Activated T-helper 17 cell treated with anti-CD3 and anti-CD28 coated beads, Interleukin-2, amount 50 U/mL, for 72 hours (primary cell): Measurements from ENCODE around the gene HPSE2. TPM values are rescaled to one million over a fixed set of nuclear protein-coding genes. Genes with fewer than 3 reads are reported as not detected.

Experiments used
- ATAC-seq: fragments of 150-1000 bp; cut with Tn5 transposase; replicated peaks from 2 replicates; pipeline ENCODE4 v1.10.0; 2021; ENCODE audit warnings: mild to moderate bottlenecking, moderate library complexity
- H3K27ac Mint-ChIP-seq: one replicate; pipeline ENCODE4 v1.8.0; 2022; ENCODE audit warnings: mixed read lengths
- H3K27me3 Mint-ChIP-seq: one replicate; pipeline ENCODE4 v1.8.0; 2022; ENCODE audit warnings: mixed read lengths
- H3K36me3 Mint-ChIP-seq: one replicate; pipeline ENCODE4 v1.8.0; 2022; ENCODE audit warnings: low read depth, mild to moderate bottlenecking, mixed read lengths
- H3K4me1 Mint-ChIP-seq: one replicate; pipeline ENCODE4 v1.8.0; 2022; ENCODE audit warnings: mixed read lengths
- H3K4me3 Mint-ChIP-seq: one replicate; pipeline ENCODE4 v1.8.0; 2022; ENCODE audit warnings: mild to moderate bottlenecking, mixed read lengths
- H3K9me3 Mint-ChIP-seq: one replicate; pipeline ENCODE4 v1.8.0; 2022; ENCODE audit warnings: mixed read lengths
- total RNA-seq, 2 donors: library from RNA; stranded (reverse); gene quantifications; one replicate each; pipeline ENCODE4 v1.2.3, GENCODE V29; 2022

Gene HPSE2
- total RNA-seq, 2 donors from 2014 or later = not detected

DNA sequence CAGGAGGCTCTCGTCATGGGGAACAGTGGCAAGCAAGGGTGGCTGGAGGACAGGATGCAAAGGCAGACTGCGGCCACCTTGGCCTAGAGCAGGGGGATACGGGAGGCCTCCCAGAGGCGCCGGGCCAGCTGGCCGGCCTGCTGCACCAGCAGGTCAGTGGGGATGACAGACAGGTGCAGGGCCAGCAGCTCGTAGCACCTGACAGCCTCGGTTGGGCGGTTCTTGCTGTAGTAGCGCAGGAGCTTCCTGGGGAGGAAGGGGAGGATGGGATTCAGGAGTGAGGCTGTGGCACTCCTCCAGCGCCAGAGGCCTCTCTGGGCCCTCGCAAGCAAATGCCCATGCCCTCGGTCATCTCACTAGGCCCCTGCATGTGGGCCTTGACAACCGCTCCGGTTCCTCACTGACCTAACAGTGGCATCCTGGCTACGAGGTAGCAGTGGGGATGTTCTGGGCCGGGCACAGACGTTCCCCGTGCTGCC is 818.1 kb downstream of the HPSE2 start:
- no peaks in the 10 kb centered on the region for H3K27me3 Mint-ChIP-seq
- no peaks in the 10 kb centered on the region for H3K9me3 Mint-ChIP-seq
- peaks cover 35% of the 10 kb centered on the region for H3K36me3 Mint-ChIP-seq
- ATAC-seq = no peak
- H3K4me3 Mint-ChIP-seq = no peak overlapping the region
- no peak overlapping the region for H3K27ac Mint-ChIP-seq
- H3K4me1 Mint-ChIP-seq = peaks cover 7% of the 10 kb centered on the region

DNA sequence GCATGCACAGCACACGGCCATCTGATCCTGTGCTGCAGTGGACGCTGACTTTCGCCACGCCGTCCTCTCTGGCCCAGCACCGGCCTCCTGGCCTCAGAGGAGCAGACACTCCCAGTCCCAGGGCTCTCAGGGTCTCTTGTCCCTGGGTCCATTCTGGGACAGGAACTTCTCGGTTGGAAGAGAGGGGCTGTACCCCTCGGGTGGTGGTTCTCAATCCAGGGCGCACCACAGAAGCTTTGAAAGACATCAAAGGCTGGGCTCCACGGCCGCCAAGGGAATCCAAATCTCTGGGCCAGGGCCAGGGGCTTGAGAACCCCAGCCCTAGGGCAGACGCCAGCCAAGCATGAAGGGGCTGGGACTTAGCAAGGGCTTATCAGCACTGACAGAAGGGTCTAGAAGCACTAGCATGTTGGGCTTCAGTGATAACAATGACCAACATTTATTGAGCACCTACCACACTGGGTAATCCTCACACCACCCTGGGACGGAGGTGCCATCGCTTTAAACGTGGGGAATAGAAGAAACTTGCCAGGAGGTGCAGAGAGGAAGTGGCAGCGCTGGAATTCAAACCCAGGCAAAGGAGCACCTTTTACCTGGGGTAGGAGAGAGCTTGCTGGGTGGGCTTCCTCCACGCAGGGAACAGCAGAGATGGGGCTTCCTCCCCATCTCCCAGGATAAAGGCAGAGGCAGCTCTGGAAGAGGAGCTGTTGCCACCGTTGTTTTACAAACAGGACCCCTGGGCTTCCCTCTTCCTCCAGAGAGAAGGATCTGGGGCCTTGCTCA is 818.9 kb downstream of the HPSE2 start:
- ATAC-seq = no peak
- no peaks in the 10 kb centered on the region for H3K9me3 Mint-ChIP-seq
- H3K36me3 Mint-ChIP-seq = peaks cover 33% of the 10 kb centered on the region
- H3K4me1 Mint-ChIP-seq = peaks cover 7% of the 10 kb centered on the region
- no peak overlapping the region for H3K27ac Mint-ChIP-seq
- H3K27me3 Mint-ChIP-seq = no peaks in the 10 kb centered on the region
- H3K4me3 Mint-ChIP-seq = no peak overlapping the region

GRCh38 chr10:98415731-98416119 is 819.9 kb downstream of the HPSE2 start:
- H3K4me3 Mint-ChIP-seq = no peak overlapping the region
- H3K27me3 Mint-ChIP-seq = no peaks in the 10 kb centered on the region
- ATAC-seq = no peak
- H3K36me3 Mint-ChIP-seq = peaks cover 25% of the 10 kb centered on the region
- H3K4me1 Mint-ChIP-seq = peaks cover 7% of the 10 kb centered on the region
- no peak overlapping the region for H3K27ac Mint-ChIP-seq
- H3K9me3 Mint-ChIP-seq = no peaks in the 10 kb centered on the region

GRCh38 chr10:98414932-98415730 is 820.5 kb downstream of the HPSE2 start, which contains the start of gene PYROXD2:
Gene PYROXD2 (minus strand): TSS chr10:98415182. CDS start chr10:98415135, 47 bp downstream.
- H3K27ac Mint-ChIP-seq = peak within 1 kb of the TSS; percentile 40
- ATAC-seq = peak; percentile 65
- H3K9me3 Mint-ChIP-seq = no peaks in the 10 kb centered on the region
- H3K27me3 Mint-ChIP-seq = no peaks in the 10 kb centered on the region
- peaks cover 7% of the 10 kb centered on the region for H3K4me1 Mint-ChIP-seq
- peak within 1 kb of the TSS; percentile 55 for H3K4me3 Mint-ChIP-seq
- H3K36me3 Mint-ChIP-seq = peaks cover 25% of the 10 kb centered on the region

- no peaks in the 10 kb centered on the region for H3K9me3 Mint-ChIP-seq
- H3K36me3 Mint-ChIP-seq = peaks cover 20% of the 10 kb centered on the region
- no peaks in the 10 kb centered on the region for H3K27me3 Mint-ChIP-seq
- H3K4me3 Mint-ChIP-seq = peak overlapping the region; percentile 55
- peak overlapping the region; percentile 40 for H3K27ac Mint-ChIP-seq
- peaks cover 7% of the 10 kb centered on the region for H3K4me1 Mint-ChIP-seq
- ATAC-seq = peak; percentile 41
Measured at GRCh38 chr10:98414578-98414931, 821.1 kb downstream of the HPSE2 start.

GRCh38 chr10:98411768-98412167 is 823.9 kb downstream of the HPSE2 start:
- ATAC-seq = no peak
- Mint-ChIP-seq H3K9me3 (no peaks in the 10 kb centered on the region), H3K27me3 (no peaks in the 10 kb centered on the region), H3K27ac (no peak overlapping the region), H3K36me3 (peaks cover 2% of the 10 kb centered on the region), H3K4me1 (peaks cover 7% of the 10 kb centered on the region), H3K4me3 (no peak overlapping the region)

DNA sequence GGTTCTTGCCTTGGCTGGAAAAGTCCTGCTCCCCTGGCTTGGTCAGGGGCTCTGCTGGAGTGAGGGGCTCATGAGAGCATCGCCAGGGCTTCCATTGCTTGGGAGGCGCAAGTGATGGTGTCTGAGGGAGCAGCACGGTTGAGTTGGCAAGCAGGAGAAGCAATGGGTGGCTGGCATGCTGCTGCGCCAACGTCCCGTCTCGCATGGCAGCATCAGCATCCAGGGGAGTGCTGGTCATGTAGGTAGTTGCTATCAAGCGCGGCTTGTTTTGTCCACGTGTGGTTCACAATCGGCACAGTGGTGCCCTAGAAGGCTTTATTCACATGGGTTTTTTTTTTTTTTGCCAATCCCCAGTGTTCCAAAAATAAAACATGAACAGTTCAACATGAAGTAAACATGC is 824.5 kb downstream of the HPSE2 start:
- peaks cover 7% of the 10 kb centered on the region for H3K4me1 Mint-ChIP-seq
- H3K36me3 Mint-ChIP-seq = no peaks in the 10 kb centered on the region
- H3K9me3 Mint-ChIP-seq = no peaks in the 10 kb centered on the region
- no peak for ATAC-seq
- H3K4me3 Mint-ChIP-seq = no peak overlapping the region
- no peaks in the 10 kb centered on the region for H3K27me3 Mint-ChIP-seq
- H3K27ac Mint-ChIP-seq = no peak overlapping the region

GRCh38 chr10:98410759-98411158 is 824.9 kb downstream of the HPSE2 start:
- no peaks in the 10 kb centered on the region for H3K36me3 Mint-ChIP-seq
- H3K27ac Mint-ChIP-seq = no peak overlapping the region
- no peaks in the 10 kb centered on the region for H3K27me3 Mint-ChIP-seq
- H3K4me3 Mint-ChIP-seq = no peak overlapping the region
- no peak for ATAC-seq
- no peaks in the 10 kb centered on the region for H3K9me3 Mint-ChIP-seq
- H3K4me1 Mint-ChIP-seq = peaks cover 7% of the 10 kb centered on the region

DNA sequence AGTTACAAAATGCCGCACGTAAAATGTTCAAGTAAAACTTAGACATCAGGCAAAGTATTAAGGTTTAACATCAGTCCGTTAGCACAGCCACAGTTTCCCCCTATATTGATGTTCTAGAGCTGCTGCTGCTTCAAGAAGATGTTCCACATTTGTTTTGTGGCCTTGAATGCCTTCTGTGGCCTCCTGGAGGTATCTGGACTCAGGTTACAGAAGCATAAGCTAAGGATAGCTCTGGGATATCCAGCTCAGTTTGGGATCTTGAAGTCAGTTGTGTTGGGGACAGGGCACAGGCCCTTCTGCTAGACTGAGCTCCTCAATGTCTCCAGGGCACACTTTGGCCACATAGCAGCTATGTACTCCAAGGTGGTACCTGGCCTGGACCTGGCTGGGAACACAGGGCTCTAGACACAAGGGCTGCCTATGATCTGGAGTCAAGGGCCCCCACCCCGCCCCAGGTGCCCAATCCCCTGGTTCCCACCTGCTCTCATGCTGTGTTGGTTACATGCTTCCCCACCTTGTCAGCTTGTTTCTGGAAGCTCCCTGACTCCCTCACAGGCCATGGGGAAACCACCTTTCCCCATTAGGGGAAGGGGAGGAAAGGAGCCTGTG is 825.4 kb downstream of the HPSE2 start:
- Mint-ChIP-seq H3K4me3 (no peak overlapping the region), H3K27me3 (no peaks in the 10 kb centered on the region), H3K9me3 (no peaks in the 10 kb centered on the region), H3K4me1 (peaks cover 7% of the 10 kb centered on the region), H3K36me3 (no peaks in the 10 kb centered on the region), H3K27ac (no peak overlapping the region)
- ATAC-seq = no peak

DNA sequence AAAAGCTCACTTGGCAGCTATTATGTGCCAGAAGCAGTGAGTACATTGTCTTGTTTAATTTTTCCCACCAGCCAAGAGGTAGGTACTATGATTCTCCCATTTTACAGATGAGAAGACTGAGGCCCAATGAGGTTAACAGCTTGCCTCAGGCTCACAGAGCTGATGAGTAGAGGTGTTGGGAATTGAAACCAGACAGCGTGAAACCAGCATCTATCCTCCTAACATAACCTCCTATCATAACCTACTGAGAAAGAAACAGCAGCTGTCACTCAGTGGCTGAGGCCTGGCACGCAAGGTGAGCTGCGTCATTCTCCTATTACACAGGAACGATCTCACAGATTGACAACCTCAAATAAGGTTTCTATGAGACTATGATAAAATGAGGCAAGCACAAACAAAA is 826.9 kb downstream of the HPSE2 start:
- no peak overlapping the region for H3K4me3 Mint-ChIP-seq
- ATAC-seq = no peak
- peaks cover 2% of the 10 kb centered on the region for H3K36me3 Mint-ChIP-seq

GRCh38 chr10:98407744-98408241 is 827.9 kb downstream of the HPSE2 start:
- Mint-ChIP-seq H3K4me1 (peaks cover 12% of the 10 kb centered on the region), H3K27ac (no peak overlapping the region)
- no peak for ATAC-seq

More for the DNA sequence above, 826.9 kb downstream of the HPSE2 start:
- Mint-ChIP-seq H3K27ac (no peak overlapping the region), H3K9me3 (no peaks in the 10 kb centered on the region), H3K27me3 (no peaks in the 10 kb centered on the region), H3K4me1 (peaks cover 7% of the 10 kb centered on the region)

More at GRCh38 chr10:98407744-98408241, 827.9 kb downstream of the HPSE2 start:
- Mint-ChIP-seq H3K27me3 (no peaks in the 10 kb centered on the region), H3K4me3 (no peak overlapping the region), H3K36me3 (peaks cover 7% of the 10 kb centered on the region), H3K9me3 (no peaks in the 10 kb centered on the region)

Other genes starting within 250 kb of the HPSE2 start
- gene CNNM1, start 93.5 kb upstream of the HPSE2 start, total RNA-seq = 1 to 10 TPM in 1 of 2 donors, under 1 TPM in 1; 0.61 to 1.0 TPM
- gene GOT1, start 194.8 kb upstream of the HPSE2 start, total RNA-seq = 10 to 100 TPM; 20.1 to 33.9 TPM